GM19025 (cell line): ENCODE measurements around the gene ARVCF.

Source experiments
- ATAC-seq: cut with Tn5 transposase; IDR thresholded peaks from one replicate; pipeline ENCODE4 v1.9.1; 2021; ENCODE audit warnings: mild to moderate bottlenecking, low read depth, moderate library complexity; ENCODE audit not compliant: unreplicated experiment

Gene ARVCF

DNA sequence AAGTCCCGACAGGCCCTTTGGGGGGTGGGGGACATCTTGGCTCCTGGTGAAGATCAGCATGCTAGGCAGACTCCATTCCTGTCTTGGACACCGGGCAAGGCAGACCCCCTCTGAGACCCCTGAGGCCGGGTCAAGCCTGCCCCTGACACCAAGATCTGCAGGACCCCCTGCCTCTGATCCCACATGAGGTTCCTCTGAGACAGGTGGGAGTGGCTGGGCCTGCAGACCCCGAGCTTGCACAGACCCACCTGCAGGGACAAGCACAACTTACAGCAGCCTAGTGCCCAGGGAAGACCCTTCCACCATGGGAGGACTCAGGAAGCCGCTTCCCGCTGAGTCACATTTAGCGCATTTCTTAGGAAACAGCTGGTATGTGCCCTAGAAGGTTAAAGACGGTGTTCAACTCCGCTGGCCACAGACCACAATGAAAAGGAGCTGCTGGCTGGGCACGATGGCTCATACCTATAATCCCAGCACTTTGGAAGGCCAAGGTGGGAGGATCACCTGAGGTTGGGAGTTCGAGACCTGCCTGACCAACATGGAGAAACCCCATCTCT is 15.5 kb downstream of the ARVCF start:
- no peak for ATAC-seq

DNA sequence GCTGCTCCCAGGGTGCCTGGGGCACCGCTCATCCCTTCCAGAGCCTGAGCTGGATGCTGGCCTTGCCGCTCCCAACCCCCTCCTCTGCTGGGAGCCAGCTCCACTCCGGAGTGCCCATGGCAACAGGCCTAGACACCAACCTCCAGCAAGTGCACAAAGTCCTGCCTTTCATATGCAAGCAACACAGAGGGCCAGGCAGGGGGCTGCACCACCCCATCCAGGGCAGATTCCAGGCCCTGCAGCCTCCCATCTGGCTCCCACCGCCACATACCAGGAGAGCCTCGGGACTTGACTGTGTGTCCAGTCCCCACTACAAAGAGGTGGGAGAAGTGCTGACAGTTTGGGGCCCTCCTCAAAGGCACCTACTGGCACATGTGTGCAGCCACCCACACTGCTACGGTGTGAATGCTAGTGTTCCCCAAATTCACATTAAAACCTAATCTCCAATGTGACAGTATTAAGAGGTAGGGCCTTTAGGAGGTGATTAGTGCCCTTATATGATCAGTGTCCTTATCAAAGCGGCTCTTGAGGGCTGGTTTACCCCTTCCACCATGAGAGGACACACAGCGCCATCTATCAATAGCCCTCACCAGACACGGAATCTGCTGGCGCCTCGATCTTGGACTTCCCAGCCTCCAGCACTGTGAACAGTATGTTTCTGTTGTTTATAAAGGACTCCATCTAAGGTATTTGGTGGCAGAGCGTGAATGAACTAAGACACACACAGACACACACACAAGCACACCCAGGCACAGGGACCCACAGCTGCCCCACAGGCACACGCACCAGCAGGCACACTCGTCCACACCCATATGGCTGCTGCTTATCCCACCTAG is 16.2 kb downstream of the ARVCF start:
- ATAC-seq = no peak

DNA sequence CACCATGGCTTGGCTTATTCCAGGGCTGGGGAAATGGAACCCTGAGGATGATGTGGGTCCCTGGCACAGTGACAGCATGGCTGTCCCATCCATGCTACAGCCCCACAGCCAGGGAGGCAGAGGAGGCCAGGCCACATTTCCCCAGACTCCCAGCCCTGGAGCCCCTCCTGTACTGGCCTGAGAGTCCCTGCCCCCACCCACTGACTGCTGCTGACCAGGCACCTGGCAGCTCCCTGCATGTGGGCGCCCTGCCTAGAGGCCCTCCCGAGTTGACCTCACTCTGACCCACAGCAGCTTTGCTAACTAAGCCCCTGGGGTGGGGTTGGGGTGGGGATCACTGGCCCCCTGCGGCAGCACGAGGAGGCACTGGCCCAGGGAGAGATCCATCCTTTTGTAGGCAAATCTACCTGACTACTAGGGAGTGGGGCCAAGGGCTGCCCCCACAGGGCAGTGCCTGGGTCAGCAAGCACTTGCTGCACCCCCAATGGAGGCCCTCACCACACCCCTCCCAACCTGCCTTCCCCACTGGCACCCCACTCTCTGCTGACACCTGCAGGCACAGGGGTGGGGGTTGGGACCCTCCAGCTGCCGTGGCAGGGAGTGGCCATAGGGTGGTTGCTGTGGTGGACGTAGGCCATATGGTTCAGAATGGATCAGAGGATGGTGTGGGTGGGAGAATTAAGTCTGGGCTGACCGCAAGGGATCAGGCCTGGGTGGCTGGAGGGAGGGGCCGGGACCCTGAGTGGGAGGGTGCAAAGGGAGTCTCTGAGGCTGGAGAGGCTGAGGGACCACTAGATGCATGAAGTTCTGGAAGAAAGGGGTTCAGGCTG is 17.4 kb downstream of the ARVCF start:
- no peak for ATAC-seq

DNA sequence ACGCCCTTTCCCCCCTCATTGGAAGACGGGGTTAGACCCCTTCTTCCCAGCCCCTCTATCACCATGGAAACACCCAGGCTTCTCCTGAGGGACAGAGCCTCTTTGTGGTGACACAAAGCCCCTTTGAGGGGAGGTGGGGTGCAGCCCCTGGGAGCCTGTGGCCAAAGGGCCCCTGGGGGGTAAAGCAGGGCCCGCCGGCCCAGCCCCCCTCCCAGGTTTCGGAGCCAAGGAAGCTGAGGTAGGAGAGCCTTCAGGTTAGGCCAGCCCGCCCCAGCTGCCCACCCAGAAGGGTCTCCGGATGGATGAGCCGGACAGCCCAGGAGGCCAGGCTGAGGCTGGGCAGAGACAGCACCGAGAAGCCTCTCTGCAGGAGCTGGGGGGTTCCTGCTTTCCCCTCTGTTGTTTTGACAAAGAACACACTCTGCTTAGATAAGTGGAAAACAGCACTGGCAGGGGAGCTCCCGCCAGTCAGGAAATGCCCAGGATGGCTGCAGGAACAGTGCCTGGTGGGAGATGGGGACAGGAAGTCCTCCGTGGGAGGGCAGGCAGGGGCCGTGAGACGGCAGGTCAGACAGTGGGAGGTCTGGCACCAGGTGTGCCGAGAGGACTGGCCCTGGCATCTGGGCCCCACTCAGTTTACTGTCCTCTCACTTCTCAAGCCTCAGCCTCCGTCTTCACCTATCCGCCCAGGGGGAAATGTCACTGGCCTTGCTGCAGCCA is 18.2 kb downstream of the ARVCF start:
- ATAC-seq = no peak

DNA sequence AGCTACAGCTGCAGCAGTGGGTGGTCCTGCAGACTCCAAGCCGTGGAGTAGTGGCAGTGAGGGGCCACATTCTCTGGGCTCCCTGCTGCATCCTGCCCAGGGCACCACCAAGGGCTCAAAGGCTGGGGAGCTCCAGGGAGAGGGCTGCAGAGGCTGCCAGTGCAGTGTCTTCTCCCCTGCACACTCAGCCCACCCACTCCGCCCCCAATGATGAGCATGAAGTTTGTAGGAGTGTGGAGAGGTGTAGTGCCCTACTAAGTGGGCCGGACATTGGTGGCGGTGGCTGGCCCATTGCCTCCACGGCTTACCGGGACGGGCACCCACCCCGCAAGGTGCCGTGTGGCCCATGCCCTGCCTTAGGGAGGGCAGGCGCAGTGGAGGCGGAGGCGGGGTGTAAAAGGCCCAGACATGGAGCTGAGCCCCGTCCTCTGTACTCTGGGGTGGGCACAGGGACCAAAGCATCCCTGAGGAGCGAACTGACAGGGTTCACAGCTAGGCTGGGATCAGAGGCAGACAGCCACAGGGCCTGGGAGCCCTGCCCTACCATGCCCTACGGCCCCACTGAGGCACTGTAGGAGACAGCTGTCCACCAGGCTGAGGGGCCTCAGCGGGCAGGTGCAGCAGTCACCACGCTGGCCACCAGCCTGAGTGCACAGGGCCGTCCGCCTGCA is 18.9 kb downstream of the ARVCF start:
- ATAC-seq = no peak

DNA sequence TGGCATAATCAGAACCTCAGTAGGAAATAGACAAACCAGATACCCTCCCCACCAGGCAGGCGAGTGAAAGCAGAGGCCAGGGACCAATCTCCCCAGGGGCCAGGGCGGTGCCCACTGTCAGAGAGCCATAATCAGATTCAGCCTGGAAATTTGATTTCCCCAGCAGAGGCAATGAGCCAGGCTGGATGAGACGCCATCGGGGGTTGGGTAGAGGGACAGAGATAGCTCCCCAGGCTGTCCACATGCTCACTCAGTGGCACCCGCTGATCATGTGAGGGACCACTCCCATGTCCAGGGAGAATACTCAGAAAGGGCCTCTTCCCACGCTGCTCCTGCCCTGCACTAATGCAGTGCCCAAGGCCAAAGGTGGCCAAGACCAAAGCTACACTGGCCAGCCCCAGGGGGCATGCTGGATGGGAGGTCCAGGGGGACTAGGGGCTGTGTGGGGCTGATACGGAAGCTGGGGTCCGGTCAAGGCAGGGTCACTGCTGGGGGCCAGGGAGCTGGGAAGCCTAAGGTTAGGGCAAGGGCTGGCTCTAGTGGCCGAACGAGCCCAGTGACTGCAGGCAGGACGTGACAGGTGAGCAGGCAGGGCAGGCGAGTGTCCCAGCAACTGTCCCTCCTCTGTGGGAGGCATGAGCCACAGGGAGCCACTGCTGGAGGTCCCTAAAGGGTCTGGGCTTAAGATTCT is 19.8 kb downstream of the ARVCF start:
- no peak for ATAC-seq

DNA sequence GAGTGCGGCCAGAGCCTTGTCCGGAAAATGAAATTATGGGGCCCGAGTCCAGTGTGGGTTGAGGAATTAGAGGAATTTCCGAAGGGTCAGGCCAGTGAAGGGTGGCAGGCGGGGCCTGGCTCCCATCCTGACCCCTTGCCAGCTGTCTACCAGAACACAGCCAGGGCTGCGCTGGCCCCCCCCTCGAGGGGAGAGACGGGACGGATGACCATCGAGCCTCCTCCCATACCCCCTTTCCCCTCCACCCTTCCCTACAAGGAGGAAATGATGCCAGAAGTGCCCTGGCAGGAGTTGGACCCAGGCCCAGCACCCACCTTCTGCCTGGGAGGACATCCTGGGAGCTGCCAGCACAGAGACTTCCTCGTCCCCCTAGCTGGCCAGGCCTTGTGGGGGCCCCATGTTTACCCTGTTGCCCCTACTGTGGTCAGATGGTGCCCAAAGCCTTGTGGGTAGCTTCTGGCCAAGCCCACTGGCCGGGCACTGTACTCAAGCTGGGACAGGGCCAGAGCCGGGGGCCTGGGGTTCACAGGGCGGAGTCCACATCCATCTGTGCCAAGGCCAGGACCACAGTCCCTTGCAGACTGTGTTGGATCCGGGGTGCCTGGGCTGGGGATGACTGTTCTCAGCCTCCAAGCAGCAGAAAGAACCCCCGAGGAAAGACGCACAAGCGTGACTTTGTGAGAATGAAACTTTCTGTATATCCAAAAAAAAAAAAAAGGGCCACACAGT is 20.8 kb downstream of the ARVCF start:
- ATAC-seq = no peak

DNA sequence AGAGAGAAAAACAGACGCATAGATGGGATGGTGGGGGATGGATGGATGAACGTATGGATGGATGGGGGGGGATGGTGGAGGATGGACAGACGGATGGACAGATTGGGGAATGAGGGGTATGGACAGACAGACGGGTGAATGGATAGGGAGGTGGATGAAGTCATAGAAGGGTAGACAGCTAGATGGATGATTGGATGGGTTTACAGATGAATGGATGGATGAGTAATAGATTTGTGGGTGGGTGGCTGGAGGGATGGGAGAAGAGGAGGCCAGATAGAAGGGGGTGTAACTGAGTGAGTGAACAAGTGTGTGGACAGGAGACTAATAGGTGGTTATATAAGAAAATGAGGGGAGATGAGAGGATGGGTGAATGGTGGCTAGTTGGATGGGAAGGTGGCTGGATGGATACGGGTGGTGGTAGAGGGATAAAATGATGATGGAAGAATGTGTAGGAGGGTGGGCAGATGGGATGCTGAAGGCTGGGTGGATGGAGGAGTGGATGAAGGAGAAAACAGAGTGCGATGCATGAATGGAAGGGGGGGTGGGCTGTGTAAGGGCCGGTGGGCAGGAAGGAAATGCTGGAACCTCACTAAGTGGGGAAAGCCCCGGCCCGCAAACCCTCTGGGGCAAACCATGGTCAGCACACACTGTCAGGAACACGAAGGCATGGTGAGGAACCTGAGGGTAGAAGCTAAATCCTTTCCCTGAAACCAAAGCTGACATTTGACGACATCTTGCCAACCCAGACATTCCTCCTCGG is 21.6 kb downstream of the ARVCF start:
- ATAC-seq = no peak

DNA sequence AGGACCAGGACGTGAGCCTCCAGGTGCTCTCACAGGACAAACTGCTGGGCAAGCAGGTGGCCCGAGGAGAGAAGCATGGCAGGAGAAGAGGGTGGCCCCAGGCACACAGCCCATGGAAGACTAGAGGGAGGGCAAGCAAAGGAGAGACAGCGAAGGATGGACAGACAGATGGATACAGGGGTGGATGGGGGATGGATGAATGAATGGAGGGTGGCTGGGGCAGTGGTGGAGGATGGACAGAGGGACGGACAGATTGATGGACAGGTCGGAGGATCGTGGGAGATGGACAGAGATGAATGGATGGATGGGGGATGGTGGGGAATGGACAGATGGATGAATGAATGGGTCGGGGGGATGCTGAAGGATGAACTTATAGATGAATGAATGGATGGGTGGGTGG is 22.7 kb downstream of the ARVCF start:
- no peak for ATAC-seq

DNA sequence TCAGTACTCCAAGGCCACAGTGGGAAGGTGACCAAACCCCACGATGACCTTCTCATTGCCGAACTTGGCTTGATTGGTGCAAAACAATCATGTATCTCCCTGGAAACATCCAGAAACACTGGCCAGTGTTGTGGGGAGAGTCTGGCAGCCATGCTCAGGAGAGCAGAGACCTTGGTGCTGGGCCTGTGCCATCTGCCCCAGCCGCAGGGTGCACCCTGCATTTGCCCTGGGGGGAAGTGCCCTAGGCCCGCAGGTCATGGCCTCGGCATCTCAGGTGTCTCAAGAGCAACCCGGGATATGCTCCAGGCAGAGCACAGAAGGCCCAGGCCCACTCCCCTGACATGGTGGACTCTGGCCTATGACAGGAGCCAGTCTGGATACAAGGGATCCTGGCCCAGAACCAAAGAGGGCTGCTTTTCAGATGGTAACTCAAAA is 23.7 kb downstream of the ARVCF start:
- ATAC-seq = no peak

DNA sequence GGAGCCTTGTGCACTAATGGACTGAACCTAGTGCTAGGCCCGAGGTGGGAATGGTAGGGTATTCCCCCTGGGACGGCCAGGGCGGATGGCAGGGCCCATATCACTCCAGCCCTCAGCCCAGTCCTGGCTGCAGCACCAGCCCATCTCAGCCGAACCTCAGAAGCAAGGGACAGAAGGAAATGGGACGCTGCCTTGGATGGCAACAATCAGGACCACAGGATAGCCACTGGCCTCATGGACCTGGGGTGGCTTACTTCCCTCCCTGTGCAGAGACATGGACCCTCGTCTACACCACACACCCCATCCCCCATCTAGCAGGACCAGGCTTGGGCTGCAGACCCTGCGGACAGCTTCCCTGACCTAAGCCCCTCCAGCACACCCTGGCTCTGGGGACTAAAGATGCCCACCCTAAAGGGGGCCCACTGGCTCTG is 24.1 kb downstream of the ARVCF start:
- ATAC-seq = no peak

DNA sequence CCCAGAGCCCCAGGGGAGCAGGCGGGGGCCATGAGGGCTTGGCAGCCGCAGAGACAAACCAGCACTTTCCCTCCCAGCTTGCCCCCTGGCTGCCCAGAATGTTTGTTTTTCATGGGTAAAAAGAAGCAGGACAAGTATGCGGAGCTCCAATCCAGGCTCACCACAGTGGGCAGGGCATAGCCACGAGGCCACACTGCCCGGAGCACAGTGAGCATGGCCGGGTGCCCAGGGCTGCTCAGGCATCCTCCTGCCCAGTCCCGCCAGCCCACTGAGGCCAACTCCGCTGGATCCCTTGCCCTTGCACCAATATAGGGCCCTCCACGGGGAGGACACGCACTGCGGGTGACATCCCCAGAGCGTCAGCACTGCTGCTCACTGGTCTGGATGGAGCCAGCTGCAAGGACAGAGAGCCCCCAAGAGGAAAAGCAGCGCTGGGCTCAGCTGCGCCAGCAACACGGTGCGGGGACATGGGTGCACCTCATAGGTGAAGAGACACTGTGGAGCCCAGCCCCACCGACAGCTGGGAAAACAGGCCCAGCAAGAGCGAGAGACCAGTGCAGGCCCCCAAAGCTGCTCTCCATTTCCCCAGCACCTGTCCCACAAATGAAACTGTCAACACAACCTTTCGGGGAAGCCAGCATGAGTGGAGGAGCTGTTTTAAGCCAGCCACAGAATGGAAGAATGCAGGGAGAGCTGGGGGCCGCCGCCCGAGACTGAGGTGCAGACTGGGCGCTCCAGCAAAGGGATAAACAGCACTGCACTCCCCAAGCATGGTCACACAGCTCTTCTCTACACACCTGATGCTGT is 24.8 kb downstream of the ARVCF start:
- no peak for ATAC-seq

DNA sequence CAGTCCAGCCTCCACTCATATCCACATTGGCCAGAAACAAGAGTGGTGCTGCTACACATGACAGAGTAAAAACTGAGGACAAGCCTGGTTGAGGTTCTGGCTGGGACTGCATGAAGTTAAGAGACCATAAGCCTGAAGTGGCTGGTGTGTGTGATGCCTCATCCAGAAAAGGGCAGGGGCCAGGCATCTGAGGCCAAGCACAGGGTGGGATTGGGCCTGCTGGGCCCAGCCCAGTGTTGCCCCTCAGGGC is 25.3 kb downstream of the ARVCF start:
- no peak for ATAC-seq

DNA sequence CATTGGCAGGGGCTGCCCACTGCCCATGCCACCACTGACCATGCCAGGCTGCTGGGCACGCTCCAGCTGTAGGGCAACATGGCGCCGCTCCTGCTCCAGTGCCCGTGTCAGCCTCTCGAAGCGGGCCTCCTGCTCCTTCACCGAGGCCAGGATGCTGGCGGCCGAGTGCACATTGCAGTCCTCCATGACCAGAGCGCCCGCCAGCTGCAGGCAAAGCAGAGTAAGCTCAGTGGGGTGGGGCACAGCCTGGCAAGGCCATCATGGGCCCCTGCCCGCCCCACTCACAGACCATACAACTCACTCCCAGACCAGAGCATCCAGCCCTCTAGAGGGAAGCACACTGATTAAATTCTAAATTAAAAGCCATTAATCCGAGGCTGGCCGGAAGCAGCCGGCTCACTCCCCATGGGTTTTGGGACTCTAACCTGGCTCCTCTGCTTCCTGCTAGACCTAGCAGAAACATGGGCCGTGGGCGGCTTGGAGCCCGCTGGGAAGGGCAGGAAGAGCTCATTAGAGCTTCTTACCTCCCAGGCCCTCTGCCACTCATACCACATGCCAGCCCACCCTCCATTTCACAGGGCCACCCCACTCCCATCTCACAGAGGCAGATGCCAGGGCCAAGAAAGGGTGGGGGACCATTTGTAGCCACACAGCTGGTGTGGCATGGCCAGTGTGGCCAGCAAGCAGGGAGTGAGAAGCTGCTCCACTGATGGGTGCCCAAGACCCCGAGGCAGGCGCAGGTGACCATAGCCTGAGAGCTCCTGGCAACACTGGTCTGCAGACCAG is 25.8 kb downstream of the ARVCF start:
- ATAC-seq = no peak

DNA sequence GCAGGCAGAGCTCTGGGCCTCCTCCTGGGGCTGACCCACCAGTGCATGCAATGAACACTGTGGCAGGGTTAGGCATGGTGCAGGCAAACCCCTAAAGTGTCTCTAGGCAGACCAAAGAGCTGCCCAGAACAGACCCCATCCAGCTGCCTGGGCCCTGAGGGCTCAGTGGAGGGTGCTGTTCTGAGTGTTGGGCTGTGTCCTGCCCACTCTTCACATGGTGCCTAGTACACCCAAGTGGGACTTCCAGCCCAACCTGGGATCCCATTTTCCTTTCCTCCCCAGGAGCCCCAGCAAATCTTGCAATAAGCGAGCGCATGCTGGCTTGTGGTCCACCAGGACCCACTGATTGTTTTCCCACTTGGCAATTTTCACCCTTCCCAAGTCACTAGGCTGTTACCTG is 26.4 kb downstream of the ARVCF start:
- ATAC-seq = no peak

DNA sequence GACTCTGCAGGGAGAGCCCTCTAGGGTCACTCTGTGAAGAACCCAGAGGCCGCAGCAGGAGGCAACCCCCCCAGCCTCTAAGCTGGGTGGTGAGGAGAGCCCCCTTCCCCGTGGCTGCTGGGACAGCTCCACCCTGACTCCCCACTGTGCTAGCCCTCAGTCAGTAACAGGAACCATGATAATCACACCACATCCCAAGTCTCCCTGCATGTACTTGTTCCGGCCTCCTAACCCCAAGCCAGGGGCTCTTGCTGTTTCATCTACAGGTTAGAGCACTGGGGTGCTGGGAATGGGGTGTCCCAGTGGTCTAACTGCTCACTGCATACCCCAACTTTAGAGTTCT is 26.9 kb downstream of the ARVCF start:
- no peak for ATAC-seq
